T-helper 22 cell (primary cell): ENCODE results near the gene PLXNB2.
"Not testable (repeated sequence)": the region's sequence is repeated elsewhere in the genome, so short reads cannot be mapped to it uniquely, and the experiment has no call there.

Source experiments
- DNase-seq: peaks from one replicate; pipeline ENCODE4 v3.0.0-alpha.2; 2020; ENCODE audit warnings: low read depth

Gene PLXNB2

GRCh38 chr22:50326956-50327710, 19.7 kb upstream of the PLXNB2 start, which contains the start of gene DENND6B:
Gene DENND6B, minus strand, starts transcription at chr22:50327012. Its CDS starts 24 bp downstream, at chr22:50326988.
- peak; percentile 42 for DNase-seq

GRCh38 chr22:50326225-50326955, 18.9 kb upstream of the PLXNB2 start:
- no peak for DNase-seq

GRCh38 chr22:50325444-50326224, 18.2 kb upstream of the PLXNB2 start:
- no peak for DNase-seq

GRCh38 chr22:50323900-50324299, 16.5 kb upstream of the PLXNB2 start:
- DNase-seq, result no peak

- not testable (repeated sequence) for DNase-seq
Measured at GRCh38 chr22:50322382-50323104, 15.1 kb upstream of the PLXNB2 start.

- no peak for DNase-seq
Measured at GRCh38 chr22:50320671-50321325, 13.4 kb upstream of the PLXNB2 start.

GRCh38 chr22:50320116-50320515, 12.7 kb upstream of the PLXNB2 start:
- DNase-seq, result no peak

GRCh38 chr22:50319503-50319951, 12.1 kb upstream of the PLXNB2 start:
- no peak for DNase-seq

- no peak for DNase-seq
Measured at GRCh38 chr22:50318698-50319411, 11.4 kb upstream of the PLXNB2 start.

- DNase-seq, result no peak
Measured at GRCh38 chr22:50318356-50318697, 10.9 kb upstream of the PLXNB2 start.

GRCh38 chr22:50317674-50318073, 10.2 kb upstream of the PLXNB2 start:
- no peak for DNase-seq

- no peak for DNase-seq
Measured at GRCh38 chr22:50317178-50317577, 9.7 kb upstream of the PLXNB2 start.

GRCh38 chr22:50316114-50317065, 8.9 kb upstream of the PLXNB2 start:
- DNase-seq, result no peak

GRCh38 chr22:50315289-50316113, 8.1 kb upstream of the PLXNB2 start:
- no peak for DNase-seq

- DNase-seq, result peak; percentile 28
Measured at GRCh38 chr22:50314455-50315288, 7.2 kb upstream of the PLXNB2 start.

GRCh38 chr22:50314081-50314454, 6.6 kb upstream of the PLXNB2 start:
- DNase-seq, result no peak

- DNase-seq, result no peak
Measured at GRCh38 chr22:50313600-50313999, 6.2 kb upstream of the PLXNB2 start.

GRCh38 chr22:50313021-50313420, 5.6 kb upstream of the PLXNB2 start:
- no peak for DNase-seq
